ENCODE data around the gene JCAD. TPM values are rescaled to one million over a fixed set of nuclear protein-coding genes. Genes with fewer than 3 reads are reported as not detected.
A peak's percentile ranks its signal among the peaks of the same experiment; 100 is the strongest.

Gene JCAD
- total and polyA plus RNA-seq, 7 donors = 4.3 to 22.5 (median 10.9) TPM

DNA sequence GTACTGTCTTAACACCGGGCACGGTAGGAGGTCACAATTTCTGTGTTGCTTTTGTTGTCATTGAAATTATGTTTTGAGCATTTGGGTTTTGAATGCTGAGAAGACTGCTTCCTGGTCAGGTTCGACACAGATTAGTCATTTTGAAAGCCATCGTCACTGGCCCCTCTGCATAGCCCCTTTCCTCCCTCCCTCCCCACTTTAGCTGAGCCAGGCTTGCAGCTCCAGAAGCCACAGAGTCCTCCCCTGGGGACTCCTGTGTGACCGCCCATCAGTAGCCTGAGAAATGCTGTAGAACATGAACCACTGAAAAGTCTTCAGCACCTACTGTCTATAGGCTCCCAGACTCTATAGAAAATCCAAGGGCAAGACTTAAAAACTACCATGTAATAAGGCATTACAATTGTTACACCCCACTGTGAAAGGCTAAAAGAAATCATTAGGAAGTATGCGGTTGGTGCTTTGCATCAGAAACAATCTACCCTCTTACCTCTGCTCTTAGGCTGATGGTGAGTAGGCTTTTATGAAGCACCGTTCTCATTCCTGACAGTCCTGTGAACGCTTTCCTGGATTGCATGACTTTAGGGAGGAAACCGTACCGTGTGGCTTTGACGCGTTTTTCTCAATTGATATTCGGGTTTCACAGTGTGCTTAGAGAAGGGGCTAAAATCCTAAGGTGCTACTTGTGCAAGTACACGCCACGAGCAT is 24.8 kb downstream of the JCAD start:
- H3K4me3 ChIP-seq = no peak overlapping the region
- no peaks in the 10 kb centered on the region for H3K36me3 ChIP-seq (ENCODE audit: insufficient read depth in 1 of 2, low read depth in 1 of 2)
- no peaks in the 10 kb centered on the region for H3K9me3 ChIP-seq
- H3K27me3 ChIP-seq (ENCODE audit: insufficient read depth in 3 of 3, low read length in 2 of 3) = no peaks in the 10 kb centered on the region
- peaks cover 8% of the 10 kb centered on the region for H3K4me1 ChIP-seq
- DNase-seq (no peak), ATAC-seq (no peak)
- WGBS, 3 donors = 68 to 71% (median 70%) methylated on average over 15 of the region's 15 CpGs
- TF ChIP-seq, protein P1, sequence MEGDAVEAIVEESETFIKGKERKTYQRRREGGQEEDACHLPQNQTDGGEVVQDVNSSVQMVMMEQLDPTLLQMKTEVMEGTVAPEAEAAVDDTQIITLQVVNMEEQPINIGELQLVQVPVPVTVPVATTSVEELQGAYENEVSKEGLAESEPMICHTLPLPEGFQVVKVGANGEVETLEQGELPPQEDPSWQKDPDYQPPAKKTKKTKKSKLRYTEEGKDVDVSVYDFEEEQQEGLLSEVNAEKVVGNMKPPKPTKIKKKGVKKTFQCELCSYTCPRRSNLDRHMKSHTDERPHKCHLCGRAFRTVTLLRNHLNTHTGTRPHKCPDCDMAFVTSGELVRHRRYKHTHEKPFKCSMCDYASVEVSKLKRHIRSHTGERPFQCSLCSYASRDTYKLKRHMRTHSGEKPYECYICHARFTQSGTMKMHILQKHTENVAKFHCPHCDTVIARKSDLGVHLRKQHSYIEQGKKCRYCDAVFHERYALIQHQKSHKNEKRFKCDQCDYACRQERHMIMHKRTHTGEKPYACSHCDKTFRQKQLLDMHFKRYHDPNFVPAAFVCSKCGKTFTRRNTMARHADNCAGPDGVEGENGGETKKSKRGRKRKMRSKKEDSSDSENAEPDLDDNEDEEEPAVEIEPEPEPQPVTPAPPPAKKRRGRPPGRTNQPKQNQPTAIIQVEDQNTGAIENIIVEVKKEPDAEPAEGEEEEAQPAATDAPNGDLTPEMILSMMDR (IDR thresholded peaks at IDR 0.05) = no peak
- H3K27ac ChIP-seq = no peak overlapping the region
- intact Hi-C loops (cut with DNase I) = no loop called here

DNA sequence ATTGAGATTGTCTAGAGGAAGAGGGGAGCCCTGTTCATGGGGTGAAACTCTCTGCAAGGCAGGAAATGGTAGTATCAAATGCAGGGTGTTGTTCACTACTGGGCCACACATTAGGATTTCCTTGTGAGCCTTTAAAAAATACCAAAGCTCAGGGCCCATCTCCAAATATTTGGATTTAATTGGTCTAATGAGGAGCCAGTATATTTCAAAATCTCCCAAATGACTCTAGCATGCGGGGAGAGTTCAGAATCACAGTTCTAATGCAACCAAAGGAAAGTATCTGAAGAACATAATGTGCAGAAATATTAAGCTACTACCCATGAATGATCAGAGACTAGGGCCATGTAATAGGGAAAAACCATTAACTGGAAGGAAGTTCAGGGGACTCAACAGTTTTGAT is 27.3 kb downstream of the JCAD start:
- Histone ChIP-seq H3K27me3 (ENCODE audit: insufficient read depth in 3 of 3, low read length in 2 of 3) (no peaks in the 10 kb centered on the region), H3K27ac (no peak overlapping the region), H3K9me3 (no peaks in the 10 kb centered on the region), H3K4me3 (no peak overlapping the region), H3K4me1 (peaks cover 8% of the 10 kb centered on the region), H3K36me3 (ENCODE audit: insufficient read depth in 1 of 2, low read depth in 1 of 2) (no peaks in the 10 kb centered on the region)
- DNase-seq = no peak
- no peak for ATAC-seq
- TF ChIP-seq, protein P1 (IDR thresholded peaks at IDR 0.05) = no peak
- WGBS, 3 donors = 78 to 94% (median 92%) methylated on average over 1 of the region's 1 CpG
- intact Hi-C loops (cut with DNase I) = no loop called here

DNA sequence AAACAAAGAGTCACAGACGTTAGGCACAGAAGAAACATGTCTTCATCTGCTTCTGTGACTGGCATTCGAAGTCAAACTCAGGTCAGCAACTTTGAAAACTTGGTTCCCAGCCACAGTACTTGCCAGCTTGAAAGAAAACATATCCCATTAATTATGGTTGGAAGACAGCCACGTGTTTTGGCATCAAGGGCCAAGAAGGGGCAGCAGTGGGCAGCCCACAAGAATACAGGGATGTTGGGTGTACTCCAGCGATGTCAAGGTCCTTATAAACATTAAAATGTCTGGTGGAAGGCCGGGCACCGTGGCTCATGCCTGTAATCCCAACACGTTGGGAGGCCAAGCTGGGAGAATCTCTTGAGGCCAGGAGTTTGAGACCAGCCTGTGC is 29.5 kb downstream of the JCAD start:
- DNase-seq = no peak
- 35 to 44% (median 42%) methylated on average over 7 of the region's 7 CpGs for WGBS, 3 donors
- H3K9me3 ChIP-seq = no peaks in the 10 kb centered on the region
- peaks cover 8% of the 10 kb centered on the region for H3K4me1 ChIP-seq
- intact Hi-C loops (cut with DNase I) = no loop called here
- no peak overlapping the region for H3K27ac ChIP-seq
- ATAC-seq = no peak
- TF ChIP-seq, protein P1 (IDR thresholded peaks at IDR 0.05) = no peak
- no peaks in the 10 kb centered on the region for H3K36me3 ChIP-seq (ENCODE audit: insufficient read depth in 1 of 2, low read depth in 1 of 2)
- no peak overlapping the region for H3K4me3 ChIP-seq
- no peaks in the 10 kb centered on the region for H3K27me3 ChIP-seq (ENCODE audit: insufficient read depth in 3 of 3, low read length in 2 of 3)

DNA sequence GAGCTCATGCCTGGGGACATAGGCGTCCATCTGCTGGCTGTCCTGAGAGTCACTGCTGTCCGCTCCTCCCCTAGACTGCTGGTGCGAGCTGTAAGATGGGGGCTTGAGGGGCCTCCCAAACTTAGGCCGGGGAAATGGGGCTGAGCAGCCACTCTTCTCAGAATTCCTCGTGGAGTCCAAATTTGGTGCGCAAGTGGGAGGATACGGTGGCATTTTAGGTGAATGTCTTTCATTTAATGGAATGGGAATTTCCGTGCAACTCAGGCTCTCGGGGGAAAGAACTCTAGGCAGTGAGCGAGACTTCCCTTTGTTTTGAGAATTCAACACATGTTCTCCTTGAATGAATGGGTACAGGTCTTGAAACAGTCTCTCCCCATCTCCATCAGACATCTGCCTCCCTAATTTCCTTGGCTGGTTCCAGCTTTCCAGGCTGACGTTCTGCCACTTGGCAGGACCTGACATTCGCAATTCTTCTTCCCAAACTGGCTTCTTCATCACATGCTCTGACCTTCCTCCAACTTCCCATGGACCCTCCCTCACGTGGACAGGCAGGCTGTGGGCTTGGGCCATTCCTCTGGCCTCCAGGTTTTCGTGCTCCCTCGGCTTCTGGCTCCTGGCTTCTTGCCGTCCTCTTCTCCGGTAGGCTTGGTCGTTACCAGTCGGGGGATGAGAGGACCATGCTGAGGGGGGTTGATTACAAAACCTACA is 30.1 kb downstream of the JCAD start:
- H3K9me3 ChIP-seq = no peaks in the 10 kb centered on the region
- peak overlapping the region; percentile 46 for H3K27ac ChIP-seq
- no peak for ATAC-seq
- DNase-seq = no peak
- H3K4me1 ChIP-seq = peaks cover 8% of the 10 kb centered on the region
- 44 to 59% (median 51%) methylated on average over 19 of the region's 19 CpGs for WGBS, 3 donors
- TF ChIP-seq, protein P1 (IDR thresholded peaks at IDR 0.05) = no peak
- no peaks in the 10 kb centered on the region for H3K27me3 ChIP-seq (ENCODE audit: insufficient read depth in 3 of 3, low read length in 2 of 3)
- intact Hi-C loops (cut with DNase I) = no loop called here
- H3K36me3 ChIP-seq (ENCODE audit: insufficient read depth in 1 of 2, low read depth in 1 of 2) = no peaks in the 10 kb centered on the region
- H3K4me3 ChIP-seq = no peak overlapping the region
